GF-D8 (cell line): ENCODE data around the gene CPZ.

ENCODE experiments used
- DNase-seq: peaks from one replicate; lab custom pipeline; 2025; lab: John Stamatoyannopoulos, UW

CPZ gene

DNA sequence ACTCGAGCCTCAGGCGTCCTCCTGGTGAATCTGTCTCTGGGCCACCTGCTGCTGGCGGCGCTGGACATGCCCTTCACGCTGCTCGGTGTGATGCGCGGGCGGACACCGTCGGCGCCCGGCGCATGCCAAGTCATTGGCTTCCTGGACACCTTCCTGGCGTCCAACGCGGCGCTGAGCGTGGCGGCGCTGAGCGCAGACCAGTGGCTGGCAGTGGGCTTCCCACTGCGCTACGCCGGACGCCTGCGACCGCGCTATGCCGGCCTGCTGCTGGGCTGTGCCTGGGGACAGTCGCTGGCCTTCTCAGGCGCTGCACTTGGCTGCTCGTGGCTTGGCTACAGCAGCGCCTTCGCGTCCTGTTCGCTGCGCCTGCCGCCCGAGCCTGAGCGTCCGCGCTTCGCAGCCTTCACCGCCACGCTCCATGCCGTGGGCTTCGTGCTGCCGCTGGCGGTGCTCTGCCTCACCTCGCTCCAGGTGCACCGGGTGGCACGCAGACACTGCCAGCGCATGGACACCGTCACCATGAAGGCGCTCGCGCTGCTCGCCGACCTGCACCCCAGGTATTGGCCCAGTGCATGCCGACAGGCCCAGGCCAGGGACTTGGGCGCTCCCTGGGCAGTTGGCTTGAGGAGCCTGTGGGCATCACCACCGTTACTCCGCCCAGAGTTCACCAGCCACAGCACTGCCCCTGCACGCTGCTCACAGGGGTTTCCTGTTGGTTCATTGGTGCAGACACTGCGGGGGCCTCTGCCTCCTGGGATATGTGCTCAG, 11.3 kb upstream of the CPZ start:
- no peak for DNase-seq

DNA sequence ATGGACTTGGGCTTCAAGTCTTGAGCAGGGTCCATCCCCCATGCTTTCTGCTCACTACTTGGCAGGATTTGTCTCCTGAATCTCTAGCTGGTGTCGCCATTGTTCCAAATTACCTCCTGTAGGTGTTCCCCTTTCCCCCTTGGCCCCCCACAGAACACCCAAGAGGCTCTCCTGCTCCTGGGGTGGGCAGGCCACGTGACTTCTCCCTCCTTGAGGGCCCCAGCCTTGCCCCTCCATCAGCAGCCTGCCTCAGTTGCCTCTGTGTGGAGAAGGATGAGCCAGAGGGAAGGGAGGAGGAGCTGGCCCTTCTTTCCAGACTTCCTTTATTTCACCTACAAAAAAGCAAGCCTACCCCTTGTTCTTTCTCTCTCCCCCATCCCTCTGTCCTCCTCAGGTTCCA, 10.5 kb upstream of the CPZ start:
- DNase-seq, result no peak

DNA sequence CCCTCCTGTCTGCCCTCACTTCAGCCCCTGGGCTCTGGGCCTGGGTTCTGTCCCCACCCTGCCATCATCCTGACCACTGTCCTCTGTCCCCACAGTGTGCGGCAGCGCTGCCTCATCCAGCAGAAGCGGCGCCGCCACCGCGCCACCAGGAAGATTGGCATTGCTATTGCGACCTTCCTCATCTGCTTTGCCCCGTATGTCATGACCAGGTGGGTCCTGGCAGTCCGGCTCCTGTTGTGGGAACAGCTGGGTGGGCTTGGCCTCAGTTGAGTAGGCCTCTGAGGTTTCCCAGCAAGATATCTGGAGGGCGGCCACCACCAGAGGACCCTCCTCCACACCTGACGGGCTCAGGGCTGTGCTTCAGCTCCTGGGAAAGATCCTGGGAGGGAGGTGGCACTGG, 10.1 kb upstream of the CPZ start:
- DNase-seq, result no peak

DNA sequence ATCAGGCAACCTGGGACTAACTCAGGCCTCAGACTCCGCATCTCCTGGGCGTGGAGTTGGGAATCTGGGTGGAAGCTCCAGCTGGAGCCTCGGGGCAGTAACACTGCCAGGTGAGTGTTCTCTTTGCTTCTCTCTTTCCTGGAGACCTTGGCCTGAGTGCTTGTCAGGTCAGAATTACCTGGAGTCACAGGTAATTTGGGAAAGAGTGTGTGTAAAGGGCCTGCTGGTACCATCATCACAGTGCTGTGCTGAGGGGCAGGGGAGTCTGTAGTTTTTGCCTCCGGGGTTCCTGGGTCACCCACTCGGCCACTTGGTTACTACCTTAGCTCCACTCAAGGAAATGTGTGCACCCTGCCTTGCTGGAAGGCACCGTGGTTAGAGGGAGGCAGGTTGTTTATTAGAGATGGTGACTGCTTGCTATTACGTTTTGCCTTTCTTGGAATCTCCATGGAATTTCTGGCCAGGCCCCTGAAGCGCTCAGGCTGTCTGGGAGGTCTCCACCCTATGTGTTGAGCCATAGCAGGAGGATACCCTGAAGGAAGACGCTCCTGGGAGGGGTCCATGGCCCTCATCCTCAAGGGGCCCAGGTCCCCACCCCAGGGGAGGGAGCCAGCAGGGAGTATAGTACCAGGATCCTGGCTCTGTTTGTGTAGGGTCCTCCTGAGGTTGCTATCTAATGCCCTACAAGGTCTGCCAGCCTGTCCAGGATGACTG, 9.5 kb upstream of the CPZ start:
- no peak for DNase-seq

DNA sequence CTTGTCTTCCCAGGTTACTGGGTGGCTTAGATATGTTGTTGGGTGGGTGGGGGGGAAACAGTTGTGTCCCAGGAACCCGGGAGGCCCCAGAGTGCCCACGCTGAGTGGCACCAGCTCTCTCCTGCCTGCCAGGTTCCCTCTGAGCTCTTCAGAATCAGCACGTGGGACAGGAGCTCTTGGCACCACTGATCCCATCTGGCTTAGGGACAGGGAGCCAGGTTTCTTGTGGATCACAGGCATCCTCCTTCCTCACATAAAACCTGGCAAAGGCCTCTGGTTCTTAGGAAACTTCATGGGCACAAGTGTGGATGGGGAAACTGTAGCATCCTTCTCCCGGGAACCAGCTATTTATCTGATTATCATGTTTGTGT, 8.9 kb upstream of the CPZ start:
- no peak for DNase-seq

DNA sequence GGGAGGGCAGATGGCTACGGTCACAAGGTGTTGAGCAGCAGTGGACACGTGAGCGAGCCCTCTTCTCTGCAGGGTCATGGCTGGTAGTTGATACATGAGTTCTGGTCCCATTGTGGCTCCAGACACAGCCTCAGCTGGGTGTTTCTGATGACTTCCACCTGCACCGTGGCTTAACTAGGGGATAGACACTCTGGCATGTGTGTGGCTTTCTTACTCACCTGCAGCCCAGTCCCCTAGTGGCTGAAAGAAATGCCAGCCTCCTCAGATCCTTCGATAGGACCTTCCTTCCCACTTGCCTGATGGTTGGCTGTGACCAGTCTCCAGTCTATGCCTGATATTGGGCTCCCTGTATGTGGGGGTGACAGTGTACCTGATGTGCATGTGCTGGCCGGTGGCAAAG, 7.4 kb upstream of the CPZ start:
- DNase-seq, result no peak

DNA sequence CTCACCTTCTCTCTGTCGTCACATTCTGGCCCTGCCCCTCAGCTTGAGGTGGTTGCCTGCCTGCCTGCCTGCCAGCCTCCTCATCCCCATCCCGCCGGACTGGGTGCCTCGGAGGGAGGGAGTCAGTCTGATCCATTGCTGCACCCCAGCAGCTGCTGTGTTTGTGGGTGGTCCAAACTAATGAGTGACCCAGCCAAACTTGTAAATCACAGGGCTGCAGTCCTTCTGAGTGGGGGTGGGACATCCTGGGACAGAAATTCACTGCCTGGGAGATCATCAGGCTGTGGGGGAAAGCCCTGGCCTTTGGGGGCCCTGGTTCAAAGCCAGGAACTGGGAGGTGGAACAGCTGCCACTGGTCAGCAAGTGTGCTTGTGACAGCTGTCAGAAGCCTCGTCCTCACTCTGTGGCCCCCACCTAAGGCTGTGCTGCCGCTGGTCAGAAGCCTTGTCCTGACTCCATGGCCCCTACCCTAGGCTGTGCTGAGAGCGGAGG, 6.8 kb upstream of the CPZ start:
- no peak for DNase-seq

DNA sequence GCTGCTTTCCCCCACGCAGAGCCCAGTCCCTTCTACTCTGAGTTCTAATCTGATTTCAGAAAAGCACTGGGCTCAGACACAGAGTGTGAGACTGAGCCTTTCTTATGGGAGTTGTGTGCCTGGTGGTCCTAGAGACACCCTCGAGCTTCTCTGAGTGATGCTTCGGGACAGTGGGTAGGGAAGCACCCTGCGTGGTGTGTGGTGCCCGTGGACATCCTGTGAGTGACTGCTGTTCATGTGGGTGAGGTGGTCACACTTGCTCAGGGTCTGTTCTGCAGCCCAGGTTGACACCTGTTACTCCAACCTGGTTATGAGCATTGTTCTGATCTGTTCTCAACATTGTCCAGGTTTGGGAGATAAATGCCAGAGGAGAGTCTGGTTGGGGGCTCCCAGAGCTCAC, 6.3 kb upstream of the CPZ start:
- no peak for DNase-seq

DNA sequence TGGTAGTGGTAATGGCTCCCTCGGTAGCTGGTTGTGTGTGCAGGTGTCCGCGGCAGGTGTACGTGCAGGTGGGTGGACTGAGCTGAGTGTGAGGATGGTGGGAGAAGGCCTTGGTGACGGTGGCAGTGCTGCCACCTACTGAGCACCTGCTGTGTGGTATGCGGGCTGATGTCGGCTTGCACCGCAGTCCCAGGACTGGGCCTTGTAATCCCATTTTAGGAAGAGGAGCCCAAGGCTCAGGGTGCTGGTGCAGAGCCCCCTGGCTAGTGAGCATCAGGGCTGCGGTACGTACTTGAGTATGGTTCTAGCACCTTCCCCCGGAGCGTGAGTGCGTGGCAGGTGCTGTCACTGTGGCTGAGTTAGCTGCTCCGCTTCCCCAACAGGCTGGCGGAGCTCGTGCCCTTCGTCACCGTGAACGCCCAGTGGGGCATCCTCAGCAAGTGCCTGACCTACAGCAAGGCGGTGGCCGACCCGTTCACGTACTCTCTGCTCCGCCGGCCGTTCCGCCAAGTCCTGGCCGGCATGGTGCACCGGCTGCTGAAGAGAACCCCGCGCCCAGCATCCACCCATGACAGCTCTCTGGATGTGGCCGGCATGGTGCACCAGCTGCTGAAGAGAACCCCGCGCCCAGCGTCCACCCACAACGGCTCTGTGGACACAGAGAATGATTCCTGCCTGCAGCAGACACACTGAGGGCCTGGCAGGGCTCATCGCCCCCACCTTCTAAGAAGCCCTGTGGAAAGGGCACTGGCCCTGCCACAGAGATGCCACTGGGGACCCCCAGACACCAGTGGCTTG, 5.7 kb upstream of the CPZ start:
- no peak for DNase-seq

DNA sequence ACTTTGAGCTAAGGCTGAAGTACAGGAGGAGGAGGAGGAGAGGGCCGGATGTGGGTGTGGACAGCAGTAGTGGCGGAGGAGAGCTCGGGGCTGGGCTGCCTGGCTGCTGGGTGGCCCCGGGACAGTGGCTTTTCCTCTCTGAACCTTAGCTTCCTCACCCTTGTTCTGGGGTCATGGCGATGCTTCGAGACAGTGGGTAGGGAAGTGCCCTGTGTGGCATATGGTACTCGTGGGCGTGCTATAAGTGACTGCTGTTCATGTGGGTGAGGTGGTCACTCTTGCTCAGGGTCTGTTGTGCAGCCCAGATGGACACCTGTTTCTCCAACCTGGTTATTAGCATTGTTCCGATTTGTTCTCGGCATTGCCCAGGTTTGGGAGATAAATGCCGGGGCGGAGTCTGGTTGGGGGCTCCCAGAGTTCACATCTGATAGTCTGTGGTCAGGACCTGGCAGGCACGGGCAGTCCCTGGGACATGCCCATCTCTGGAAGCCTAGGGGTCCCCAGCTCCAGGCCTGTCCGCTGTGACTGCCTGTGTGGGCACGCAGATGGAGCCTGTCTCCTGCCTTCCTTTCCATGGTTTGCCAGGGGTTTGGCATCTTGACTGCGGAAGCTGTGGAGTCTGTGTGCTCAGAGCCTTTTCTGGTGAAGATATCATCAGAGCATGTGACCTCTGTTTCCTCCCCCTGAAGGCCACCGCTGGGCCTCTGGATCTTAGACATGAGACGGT, 4.9 kb upstream of the CPZ start:
- no peak for DNase-seq

DNA sequence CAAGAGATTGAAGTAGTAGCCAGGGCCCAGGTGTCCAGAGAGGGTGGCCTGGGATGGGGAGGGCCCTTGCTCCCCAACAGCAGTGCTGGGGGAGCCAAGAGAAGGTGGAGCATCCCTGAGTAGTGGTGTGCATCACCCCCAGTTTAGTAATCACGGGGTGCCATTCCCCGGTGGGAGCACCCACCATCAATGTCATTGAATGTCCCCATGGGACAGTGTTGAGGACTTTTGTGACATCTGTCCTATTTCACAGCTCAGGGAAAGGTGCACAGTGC, 4.4 kb upstream of the CPZ start:
- no peak for DNase-seq

DNA sequence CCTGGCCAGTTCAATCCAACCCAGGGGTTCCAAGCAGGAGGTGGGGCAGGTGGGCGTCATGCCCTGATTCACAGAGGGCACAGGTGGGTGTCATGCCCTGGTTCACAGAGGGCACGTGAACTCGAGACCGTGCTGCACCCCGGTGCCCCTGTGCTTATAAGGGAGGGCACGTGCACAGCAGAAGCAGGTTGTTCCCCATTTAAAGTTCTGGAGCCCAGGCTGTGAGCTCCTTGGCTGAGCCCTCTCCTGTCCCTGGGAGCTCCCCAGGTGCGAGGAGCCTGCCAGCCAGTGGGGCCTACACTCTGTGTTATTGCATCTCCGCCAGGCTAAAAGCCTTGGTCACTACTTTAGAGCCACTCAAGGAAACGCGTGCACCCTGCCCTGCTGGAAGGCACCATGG, 3.2 kb upstream of the CPZ start:
- DNase-seq, result no peak

DNA sequence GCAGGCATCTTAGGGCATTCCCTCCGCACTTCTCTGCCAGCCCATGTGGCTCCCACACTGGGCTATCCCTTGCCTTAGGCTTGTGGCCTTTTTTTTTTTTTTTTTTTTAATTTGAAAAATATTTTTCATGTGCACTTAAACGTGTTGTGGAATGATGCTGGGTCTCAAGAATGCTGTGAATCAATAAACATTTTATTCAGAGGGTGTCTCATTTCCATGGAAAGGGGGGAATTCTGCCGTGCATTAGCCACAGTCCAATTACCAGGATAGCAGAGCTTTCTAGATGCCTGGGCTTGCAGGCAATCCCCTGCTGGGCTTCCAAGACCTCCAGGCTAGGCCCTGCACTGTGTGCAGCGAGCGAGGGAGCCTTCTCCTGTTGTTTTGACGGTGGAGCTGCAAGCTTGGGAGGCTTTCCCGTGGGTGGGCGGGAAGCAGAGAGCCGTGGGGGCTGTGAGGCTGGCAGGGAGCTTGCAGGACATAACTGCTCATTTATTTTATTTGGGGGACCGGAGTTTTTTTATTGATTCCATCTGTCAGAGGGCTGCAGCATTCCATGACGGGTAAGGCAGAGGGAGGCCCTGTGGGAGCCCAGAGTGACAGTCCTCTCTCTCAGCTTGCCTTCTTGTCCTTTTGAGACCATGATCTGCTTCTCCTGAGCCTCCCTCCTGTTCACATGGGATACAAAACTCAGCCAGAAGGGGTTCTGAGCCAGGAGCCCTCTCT, 2.6 kb upstream of the CPZ start:
- no peak for DNase-seq

DNA sequence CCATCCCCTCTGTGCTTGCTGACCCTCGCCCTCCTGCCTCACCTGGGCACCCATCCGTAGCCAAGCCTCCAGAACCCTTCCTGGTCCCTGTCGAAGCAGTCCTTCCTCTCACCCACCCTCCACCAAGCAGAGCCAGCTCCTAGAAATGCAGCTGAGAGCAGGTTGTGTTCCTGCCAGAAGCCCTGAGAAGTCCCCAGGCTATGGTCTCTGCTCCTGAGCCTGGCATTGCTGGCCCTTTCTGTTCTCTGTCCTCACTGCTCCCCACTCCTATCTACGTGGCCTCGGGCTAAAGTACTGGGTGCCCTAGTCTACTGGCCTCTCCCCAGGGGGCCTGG, 2.1 kb upstream of the CPZ start:
- DNase-seq, result no peak

DNA sequence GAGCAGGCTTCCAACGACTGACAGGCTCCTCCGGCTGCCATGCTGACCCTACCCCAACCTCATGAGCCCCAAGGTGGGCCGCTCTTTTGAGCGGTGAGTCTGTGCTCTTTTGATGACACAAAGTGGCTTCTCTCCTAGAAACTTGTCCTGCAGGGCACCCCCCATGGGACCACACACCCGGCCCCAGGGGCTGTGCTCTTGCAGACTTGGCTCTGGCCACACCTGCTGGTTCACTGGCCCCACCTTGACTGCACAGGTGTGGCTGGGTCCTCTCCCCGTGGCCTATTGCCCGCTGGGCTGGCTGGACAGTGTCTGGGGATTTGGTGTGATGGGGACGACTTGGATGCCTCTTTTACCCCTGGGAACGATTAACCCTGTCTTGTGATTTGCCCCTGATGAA, 1.5 kb upstream of the CPZ start:
- DNase-seq, result no peak

DNA sequence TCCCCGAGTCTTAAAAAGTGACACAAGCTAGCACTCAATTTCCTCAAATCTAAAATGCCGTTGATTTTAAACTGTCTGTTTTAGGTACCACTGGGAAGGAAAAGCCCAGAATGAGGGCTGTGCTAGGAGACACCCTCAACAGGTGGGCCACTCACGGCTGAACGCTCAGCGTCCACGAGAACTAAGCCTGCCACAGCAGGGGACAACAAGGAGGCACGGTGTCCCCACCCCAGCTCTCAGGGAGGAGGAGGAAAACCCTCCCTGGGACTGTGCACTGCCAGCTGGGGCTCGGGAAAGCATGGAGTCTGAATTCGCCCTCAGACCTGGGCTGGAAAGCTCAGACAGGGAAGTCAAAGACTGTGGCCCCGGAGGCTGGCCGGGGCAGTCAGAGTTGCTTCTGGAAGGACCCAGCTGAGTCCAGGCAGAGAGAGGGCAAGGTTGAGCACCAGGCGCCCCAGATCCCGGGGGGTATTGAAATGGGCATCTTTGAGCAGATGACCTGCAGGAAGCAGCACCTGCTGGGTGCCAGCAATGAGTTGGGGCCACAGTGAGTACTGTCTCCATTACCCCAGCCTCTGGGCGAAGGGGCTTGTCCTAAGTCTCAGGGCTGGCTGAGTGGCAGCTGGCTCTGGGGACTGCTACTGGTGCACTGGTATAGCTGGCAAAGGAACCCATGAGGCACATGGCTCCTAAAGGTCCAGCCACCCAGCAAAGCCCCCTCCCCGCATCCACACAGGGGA, 769 bp upstream of the CPZ start:
- DNase-seq, result no peak

DNA sequence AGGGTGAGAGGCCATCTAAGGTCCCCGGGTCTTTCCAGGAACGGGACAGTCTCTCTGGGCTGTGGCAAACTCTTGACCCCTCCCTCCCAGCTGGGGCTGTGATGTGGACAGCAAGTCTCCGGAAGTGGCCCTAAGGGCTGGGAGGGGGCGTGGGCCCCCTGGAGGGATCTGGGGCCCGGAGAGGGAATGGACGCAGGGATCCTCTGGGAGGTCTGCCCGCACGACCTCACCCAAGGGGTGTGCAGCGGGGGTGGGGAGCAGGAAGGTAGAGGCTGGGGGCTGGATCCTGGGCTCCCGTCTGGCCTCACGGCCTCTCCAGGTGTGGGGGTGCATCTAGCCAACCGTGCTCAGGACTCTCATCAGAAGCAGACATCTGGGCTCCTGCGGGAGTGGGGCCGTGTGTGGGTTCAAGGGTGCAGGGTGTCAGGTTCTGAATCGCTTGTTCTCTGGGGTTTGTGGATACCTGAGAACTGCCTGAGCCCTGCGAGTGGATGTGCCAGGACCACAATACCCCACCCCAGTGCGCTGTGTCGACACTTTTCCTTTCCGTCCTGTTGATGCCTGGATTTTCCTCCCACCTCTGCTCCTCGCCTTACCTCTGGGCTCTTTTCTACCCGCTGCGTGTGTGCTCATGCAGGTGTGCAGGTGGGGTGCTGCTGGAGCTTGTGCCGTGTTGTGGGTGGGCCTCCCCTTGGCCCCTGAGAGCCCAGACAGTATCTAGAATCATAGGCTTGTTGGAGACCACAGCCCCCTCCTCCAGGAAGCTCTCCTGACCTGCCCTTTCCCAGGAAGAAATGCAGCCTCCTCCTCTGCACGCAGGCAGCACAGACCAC, 915 bp downstream of the CPZ start:
- DNase-seq, result no peak

DNA sequence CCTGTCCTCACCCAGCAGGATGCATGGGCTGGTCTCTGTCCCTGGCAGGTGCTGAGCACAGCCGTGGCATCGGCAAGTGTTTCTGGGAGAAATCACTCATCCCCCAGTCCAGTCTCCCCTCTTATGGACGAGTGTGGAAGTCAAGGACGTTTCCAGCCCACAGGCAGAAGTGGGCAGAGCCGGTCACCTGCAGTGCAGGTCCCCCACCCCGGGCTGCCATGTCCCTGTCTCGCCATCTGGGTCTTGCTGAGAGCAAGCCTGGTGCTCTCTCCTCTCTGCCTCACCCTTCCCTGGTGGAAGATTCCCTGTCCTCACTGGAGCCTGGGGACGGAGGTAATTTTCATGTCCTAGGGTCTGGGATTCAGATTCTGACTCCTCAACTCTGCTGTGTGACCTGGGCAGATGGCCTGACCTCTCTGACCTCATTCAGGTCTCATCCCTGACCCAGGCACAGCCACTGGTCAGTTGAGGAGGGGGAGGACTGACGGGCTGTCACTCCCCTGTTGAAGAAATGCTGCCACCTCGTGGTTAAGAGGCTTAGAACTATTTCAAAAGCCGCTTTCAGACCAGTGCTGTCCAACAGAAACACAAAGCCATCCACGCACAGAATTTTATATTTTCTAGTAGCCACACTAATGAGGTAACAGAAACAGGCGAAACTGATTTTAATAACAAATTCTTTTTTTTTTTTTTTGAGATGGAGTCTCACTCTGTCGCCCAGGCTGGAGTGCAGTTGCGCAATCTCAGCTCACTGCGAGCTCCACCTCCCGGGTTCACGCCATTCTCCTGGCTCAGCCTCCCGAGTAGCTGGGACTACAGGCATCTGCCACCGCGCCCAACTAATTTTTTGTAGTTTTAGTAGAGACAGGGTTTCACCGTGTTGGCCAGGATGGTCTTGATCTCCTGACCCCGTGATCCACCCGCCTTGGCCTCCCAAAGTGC, 1.8 kb downstream of the CPZ start:
- peak; percentile 17 for DNase-seq
